Adrenal gland (tissue), 12 donors: ENCODE data around the gene TCF15. TPM values are rescaled to one million over a fixed set of nuclear protein-coding genes. Genes with fewer than 3 reads are reported as not detected.
A peak's percentile ranks its signal among the peaks of the same experiment; 100 is the strongest.

Experiments used
- DNase-seq, 7 donors: peaks; one replicate each; pipeline ENCODE4 v3.0.0-alpha.2; 2019 to 2020
- H3K27ac ChIP-seq, 5 donors: fragments of 200-600 bp; sonication (generic) in 4 of 5; 1 replicate in 3 of 5; 2 replicates in 2 of 5; pipeline versions ENCODE4 v1.5.1 to v1.8.0; 2016 to 2020; ENCODE audit warnings: mild to moderate bottlenecking in 1 of 5
- H3K27me3 ChIP-seq: fragments of 200-600 bp; 2 replicates; pipeline ENCODE4 v1.8.0; 2021
- H3K36me3 ChIP-seq, 2 donors: fragments of 200-600 bp; replicated peaks in 1 of 2; 1 replicate in 1 of 2; 2 replicates in 1 of 2; pipeline versions ENCODE4 v1.5.1 to v1.8.0; 2018 to 2022
- H3K4me1 ChIP-seq, 2 donors: fragments of 200-600 bp; replicated peaks in 1 of 2; 1 replicate in 1 of 2; 2 replicates in 1 of 2; pipeline versions ENCODE4 v1.5.1 to v1.8.0; 2018 to 2021
- H3K4me3 ChIP-seq, 4 donors: fragments of 200-600 bp; sonication (generic) in 3 of 4; one replicate each; pipeline ENCODE4 v1.5.1; 2016 to 2018
- H3K9me3 ChIP-seq, 3 donors: fragments of 200-600 bp; sonication (generic) in 1 of 3; replicated peaks in 1 of 3; 1 replicate in 2 of 3; 2 replicates in 1 of 3; pipeline versions ENCODE4 v1.5.1 to v1.8.0; 2016 to 2021
- POLR2A ChIP-seq, 2 donors: fragments of 450-650 bp; IDR thresholded peaks; one replicate each; pipeline ENCODE4 v1.6.1; 2017; ENCODE audit warnings: antibody characterized with exemption in 2 of 2, mild to moderate bottlenecking in 2 of 2, moderate library complexity in 1 of 2
- WGBS, 4 donors: extraction: QIAGEN DNeasy Blood & Tissue Kit in 2 of 4; methylation state at CpG; one replicate each; pipeline versions ENCODE4 v1.1.5 to v1.1.7; 2013 to 2017; 5-methylcytosine and 5-hydroxymethylcytosine counted together
- intact Hi-C, 2 donors: fragments of 100-400 bp; cut with DNase I; formaldehyde crosslinking; loops; one replicate each; pipeline versions ENCODE4 v1.14.1 to v1.15.0; 2022 to 2023
- polyA plus RNA-seq, 3 donors: library from polyadenylated mRNA; stranded (reverse); fragments of 200-250 nt in 2 of 3; fragments of 350-450 nt in 1 of 3; fragmentation: Illumina TruSeq in 1 of 3; extraction: RNeasy Lipid Tissue Mini Kit (QIAGEN cat#74804) in 1 of 3; gene quantifications; one replicate each; pipeline ENCODE4 v1.2.3, GENCODE V29; 2013 to 2014
- total RNA-seq, 9 donors: library from RNA; depleted of rRNA in 4 of 9; stranded (reverse); fragments of >200 nt in 4 of 9; fragments of 120-200 nt in 1 of 9; fragmentation: NEBNext Ultra II Directional in 1 of 9; extraction: Animal tissue kit (Norgen Biotek cat#: 25700) in 1 of 9; gene quantifications; one replicate each; pipeline versions ENCODE4 v1.1.0 to v1.2.4, GENCODE V29; 2013 to 2023
- TF ChIP-seq, protein P1 (sequence below), 6 experiments: fragments of 450-650 bp in 4 of 6; fragments of 200-600 bp in 2 of 6; sonication (generic) in 1 of 6; IDR thresholded peaks; 1 replicate in 5 of 6; 2 replicates in 1 of 6; pipeline versions ENCODE4 v1.5.1 to v1.8.0; 2016 to 2021; ENCODE audit warnings: antibody characterized with exemption in 6 of 6, mild to moderate bottlenecking in 2 of 6, moderate library complexity in 1 of 6
- donor health status: healthy with polysubstance abuse.
- donor health status: Bipolar disorder and iron deficiency.
- donor health status: DM: yes; HTN: yes; CAD: no.
- donor health status: DM: no; HTN: no; CAD: no.
- donor health status: DM: no; HTN: no; CAD: no.
- donor health status: DM: yes; HTN: yes; CAD: no.

The TCF15 gene
- total and polyA plus RNA-seq, 12 donors = 0.31 to 3.0 (median 0.96) TPM

- H3K4me1 ChIP-seq = peaks cover 17 to 20% of the 10 kb centered on the region in 2 donors
- intact Hi-C loops = loop anchor here in 1 of 2 donors (5.0 kb wide), 1 partner anchor 79 kb away; no protein-coding TSS in a partner anchor
- WGBS, 4 donors = 24 to 49% (median 35%) methylated on average over 8 to 12 of the region's 12 CpGs
- no peaks in the 10 kb centered on the region for H3K27me3 ChIP-seq
- no peak overlapping the region for H3K27ac ChIP-seq
- TF ChIP-seq POLR2A (IDR thresholded peaks at IDR 0.05) = no peak
- TF ChIP-seq, protein P1, sequence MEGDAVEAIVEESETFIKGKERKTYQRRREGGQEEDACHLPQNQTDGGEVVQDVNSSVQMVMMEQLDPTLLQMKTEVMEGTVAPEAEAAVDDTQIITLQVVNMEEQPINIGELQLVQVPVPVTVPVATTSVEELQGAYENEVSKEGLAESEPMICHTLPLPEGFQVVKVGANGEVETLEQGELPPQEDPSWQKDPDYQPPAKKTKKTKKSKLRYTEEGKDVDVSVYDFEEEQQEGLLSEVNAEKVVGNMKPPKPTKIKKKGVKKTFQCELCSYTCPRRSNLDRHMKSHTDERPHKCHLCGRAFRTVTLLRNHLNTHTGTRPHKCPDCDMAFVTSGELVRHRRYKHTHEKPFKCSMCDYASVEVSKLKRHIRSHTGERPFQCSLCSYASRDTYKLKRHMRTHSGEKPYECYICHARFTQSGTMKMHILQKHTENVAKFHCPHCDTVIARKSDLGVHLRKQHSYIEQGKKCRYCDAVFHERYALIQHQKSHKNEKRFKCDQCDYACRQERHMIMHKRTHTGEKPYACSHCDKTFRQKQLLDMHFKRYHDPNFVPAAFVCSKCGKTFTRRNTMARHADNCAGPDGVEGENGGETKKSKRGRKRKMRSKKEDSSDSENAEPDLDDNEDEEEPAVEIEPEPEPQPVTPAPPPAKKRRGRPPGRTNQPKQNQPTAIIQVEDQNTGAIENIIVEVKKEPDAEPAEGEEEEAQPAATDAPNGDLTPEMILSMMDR (IDR thresholded peaks at IDR 0.05) = no peak
- peak in 2 of 7 donors; percentile 27 to 37 for DNase-seq
- no peaks in the 10 kb centered on the region for H3K36me3 ChIP-seq
- H3K4me3 ChIP-seq = no peak overlapping the region
- H3K9me3 ChIP-seq = no peaks in the 10 kb centered on the region
Measured at GRCh38 chr20:641516-641875, 31.4 kb upstream of the TCF15 start.

GRCh38 chr20:640674-641515 is 30.8 kb upstream of the TCF15 start:
- Histone ChIP-seq H3K9me3 (no peaks in the 10 kb centered on the region), H3K36me3 (no peaks in the 10 kb centered on the region), H3K27me3 (no peaks in the 10 kb centered on the region), H3K4me1 (peaks cover 11 to 14% of the 10 kb centered on the region in 2 donors), H3K27ac (no peak overlapping the region), H3K4me3 (no peak overlapping the region)
- TF ChIP-seq, protein P1 (IDR thresholded peaks at IDR 0.05) = no peak
- TF ChIP-seq POLR2A (IDR thresholded peaks at IDR 0.05) = no peak
- WGBS, 4 donors = 39 to 71% (median 64%) methylated on average over 7 to 11 of the region's 11 CpGs
- intact Hi-C loops = loop anchor here in 1 of 2 donors (5.0 kb wide), 1 partner anchor 79 kb away; no protein-coding TSS in a partner anchor
- DNase-seq = no peak

DNA sequence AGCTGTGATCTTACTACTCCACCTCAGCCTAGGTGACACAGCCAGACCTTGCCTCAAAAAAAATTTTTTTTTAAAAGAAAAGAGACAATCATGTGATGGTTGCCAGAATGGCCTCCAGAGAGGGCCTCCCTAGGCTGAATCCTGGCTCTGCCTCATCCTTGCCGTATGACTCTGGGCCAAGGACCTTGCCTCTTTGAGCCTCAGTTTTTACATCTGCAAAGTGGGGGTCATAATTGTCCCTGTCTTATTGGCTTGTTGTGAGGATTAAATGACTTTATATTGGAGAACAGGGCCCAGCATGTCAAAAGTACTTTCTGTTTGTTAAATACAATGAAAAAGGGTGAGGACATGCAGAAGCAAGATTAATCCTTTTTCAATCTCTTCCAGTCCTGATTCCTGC is 28.5 kb upstream of the TCF15 start:
- no peaks in the 10 kb centered on the region for H3K27me3 ChIP-seq
- H3K36me3 ChIP-seq = no peaks in the 10 kb centered on the region
- H3K4me3 ChIP-seq = no peak overlapping the region
- no peak overlapping the region for H3K27ac ChIP-seq
- peaks cover 5 to 7% of the 10 kb centered on the region in 2 donors for H3K4me1 ChIP-seq
- intact Hi-C loops = no loop called here
- 50 to 63% (median 52%) methylated on average over 1 of the region's 1 CpG for WGBS, 4 donors
- DNase-seq = no peak
- no peaks in the 10 kb centered on the region for H3K9me3 ChIP-seq
- no peak for TF ChIP-seq POLR2A (IDR thresholded peaks at IDR 0.05)
- TF ChIP-seq, protein P1 (IDR thresholded peaks at IDR 0.05) = no peak

DNA sequence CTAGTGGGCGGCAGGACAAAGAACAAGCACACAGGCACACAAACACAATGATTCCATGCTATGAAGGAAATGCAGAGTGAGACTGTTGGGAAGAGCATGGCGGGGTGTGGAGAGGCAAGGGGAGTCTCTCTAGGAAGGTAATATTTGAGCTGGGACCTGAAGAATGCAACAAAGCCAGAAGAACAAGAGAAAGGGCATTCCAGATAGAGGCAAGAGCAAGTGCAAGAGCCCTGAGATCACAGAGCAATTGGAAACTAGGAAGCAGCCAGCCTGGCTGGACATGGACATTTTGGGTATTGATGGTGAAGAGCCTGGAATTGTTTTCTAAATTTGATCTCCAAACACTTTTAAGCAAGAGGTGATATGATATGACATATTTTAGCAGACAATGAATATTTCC is 27.4 kb upstream of the TCF15 start:
- TF ChIP-seq POLR2A (IDR thresholded peaks at IDR 0.05) = no peak
- H3K4me1 ChIP-seq = peaks cover 3% of the 10 kb centered on the region in 2 donors
- no peaks in the 10 kb centered on the region for H3K36me3 ChIP-seq
- WGBS, 4 donors = 89 to 95% (median 92%) methylated on average over 2 of the region's 2 CpGs
- no peak for DNase-seq
- H3K4me3 ChIP-seq = no peak overlapping the region
- H3K9me3 ChIP-seq = no peaks in the 10 kb centered on the region
- intact Hi-C loops = no loop called here
- H3K27ac ChIP-seq = no peak overlapping the region
- H3K27me3 ChIP-seq = no peaks in the 10 kb centered on the region
